Breast epithelium (tissue), 4 donors: ENCODE measurements around the gene CLDN12. TPM values are rescaled to one million over a fixed set of nuclear protein-coding genes. Genes with fewer than 3 reads are reported as not detected.

Source experiments
- DNase-seq, 2 donors: peaks; one replicate each; pipeline ENCODE4 v3.0.0-alpha.2; 2019; ENCODE audit warnings: low spot score in 2 of 2
- H3K27ac ChIP-seq, 2 donors: fragments of 200-600 bp; sonication (generic) in 1 of 2; one replicate each; pipeline ENCODE4 v1.5.1; 2016 to 2019; ENCODE audit warnings: mild to moderate bottlenecking in 1 of 2
- H3K27me3 ChIP-seq, 2 donors: fragments of 200-600 bp; sonication (generic) in 1 of 2; one replicate each; pipeline versions ENCODE4 v1.5.1 to v1.6.0; 2017 to 2019; ENCODE audit warnings: control low read depth in 1 of 2, mild to moderate bottlenecking in 1 of 2
- H3K36me3 ChIP-seq: fragments of 200-600 bp; one replicate; pipeline ENCODE4 v1.5.1; 2019
- H3K4me1 ChIP-seq, 2 donors: fragments of 200-600 bp; sonication (generic); one replicate each; pipeline ENCODE4 v1.5.1; 2016 to 2019; ENCODE audit warnings: control low read depth in 1 of 2
- H3K4me3 ChIP-seq, 3 donors: fragments of 200-600 bp; sonication (generic); 1 replicate in 2 of 3; 2 replicates in 1 of 3; pipeline ENCODE4 v1.5.1; 2016 to 2019; ENCODE audit warnings: mild to moderate bottlenecking in 3 of 3, moderate library complexity in 2 of 3
- H3K9me3 ChIP-seq, 2 donors: fragments of 200-600 bp; sonication (generic) in 1 of 2; one replicate each; pipeline ENCODE4 v1.5.1; 2016 to 2019; ENCODE audit warnings: control low read depth in 1 of 2
- POLR2A ChIP-seq: fragments of 450-650 bp; IDR thresholded peaks from one replicate; pipeline ENCODE4 v1.6.1; 2016; ENCODE audit warnings: antibody characterized with exemption, mild to moderate bottlenecking, moderate library complexity
- POLR2AphosphoS5 ChIP-seq, 3 donors: sonication (generic); formaldehyde crosslinking; IDR thresholded peaks; one replicate each; pipeline ENCODE4 v1.6.1; 2017; ENCODE audit warnings: antibody characterized with exemption in 3 of 3
- intact Hi-C: fragments of 100-400 bp; cut with DNase I; formaldehyde crosslinking; loops from one replicate; pipeline ENCODE4 v1.15.1; 2023; ENCODE audit warnings: low total_unique reads
- total RNA-seq, 3 donors: library from RNA; depleted of rRNA; stranded (reverse); fragments of >200 nt; gene quantifications; one replicate each; pipeline ENCODE4 v1.1.0, GENCODE V29; 2016
- TF ChIP-seq, protein P1 (sequence below), 3 donors: fragments of 450-650 bp; IDR thresholded peaks; one replicate each; pipeline ENCODE4 v1.5.1; 2016 to 2017; ENCODE audit warnings: antibody characterized with exemption in 3 of 3, mild to moderate bottlenecking in 3 of 3, moderate library complexity in 3 of 3

The CLDN12 gene
- total RNA-seq, 3 donors from 2014 or later, result 21.6 to 52.8 (median 43.3) TPM

DNA sequence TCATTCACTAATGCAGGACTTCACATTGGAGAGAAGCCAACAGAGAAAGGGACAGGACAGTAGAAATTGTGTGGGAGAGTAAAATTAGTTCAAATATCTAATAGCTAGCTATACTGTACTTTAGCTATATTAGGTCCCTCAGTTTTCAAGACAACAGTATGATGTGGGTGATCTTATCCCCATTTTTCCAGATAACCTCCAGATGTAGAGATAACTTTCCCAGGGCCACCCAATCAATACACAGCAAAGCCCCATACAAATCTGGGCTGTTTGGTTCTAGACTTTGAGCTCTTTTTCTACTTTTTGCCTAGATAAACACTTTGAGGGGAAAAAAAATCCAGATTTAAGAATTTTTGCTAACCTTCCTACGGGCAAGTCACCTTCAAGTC lies 482 bp upstream of the CLDN12 start:
- TF ChIP-seq, protein P1, sequence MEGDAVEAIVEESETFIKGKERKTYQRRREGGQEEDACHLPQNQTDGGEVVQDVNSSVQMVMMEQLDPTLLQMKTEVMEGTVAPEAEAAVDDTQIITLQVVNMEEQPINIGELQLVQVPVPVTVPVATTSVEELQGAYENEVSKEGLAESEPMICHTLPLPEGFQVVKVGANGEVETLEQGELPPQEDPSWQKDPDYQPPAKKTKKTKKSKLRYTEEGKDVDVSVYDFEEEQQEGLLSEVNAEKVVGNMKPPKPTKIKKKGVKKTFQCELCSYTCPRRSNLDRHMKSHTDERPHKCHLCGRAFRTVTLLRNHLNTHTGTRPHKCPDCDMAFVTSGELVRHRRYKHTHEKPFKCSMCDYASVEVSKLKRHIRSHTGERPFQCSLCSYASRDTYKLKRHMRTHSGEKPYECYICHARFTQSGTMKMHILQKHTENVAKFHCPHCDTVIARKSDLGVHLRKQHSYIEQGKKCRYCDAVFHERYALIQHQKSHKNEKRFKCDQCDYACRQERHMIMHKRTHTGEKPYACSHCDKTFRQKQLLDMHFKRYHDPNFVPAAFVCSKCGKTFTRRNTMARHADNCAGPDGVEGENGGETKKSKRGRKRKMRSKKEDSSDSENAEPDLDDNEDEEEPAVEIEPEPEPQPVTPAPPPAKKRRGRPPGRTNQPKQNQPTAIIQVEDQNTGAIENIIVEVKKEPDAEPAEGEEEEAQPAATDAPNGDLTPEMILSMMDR (IDR thresholded peaks at IDR 0.05), result no peak
- TF ChIP-seq POLR2A (no peak), POLR2AphosphoS5 (IDR thresholded peaks at IDR 0.05) (no peak)
- peaks cover 0 to 5% of the 10 kb centered on the region in 2 donors for H3K4me1 ChIP-seq
- no peaks in the 10 kb centered on the region for H3K27me3 ChIP-seq
- H3K4me3 ChIP-seq, result peak overlapping the region; percentile 62 to 75 (median 66)
- H3K9me3 ChIP-seq, result no peaks in the 10 kb centered on the region
- peak overlapping the region; percentile 94 to 97 for H3K27ac ChIP-seq
- no peak for DNase-seq
- H3K36me3 ChIP-seq, result no peaks in the 10 kb centered on the region
- intact Hi-C loops, result no loop called here

DNA sequence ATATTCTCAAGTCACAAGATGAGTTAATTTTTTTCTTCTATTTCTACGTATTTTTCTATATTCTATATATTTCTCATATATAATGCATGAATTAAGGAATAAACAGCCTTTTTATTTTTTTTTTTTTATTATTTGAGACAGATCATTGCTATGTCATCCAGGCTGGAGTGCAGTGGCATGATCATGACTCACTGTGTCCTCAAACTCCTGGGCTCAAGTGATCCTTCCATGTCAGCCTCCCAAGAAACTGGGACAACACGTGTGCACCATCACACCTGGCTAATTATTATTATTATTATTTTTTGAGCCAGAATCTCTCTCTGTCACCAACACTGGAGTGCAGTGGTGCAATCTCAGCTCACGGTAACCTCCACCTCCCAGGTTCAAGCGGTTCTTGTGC lies 1.5 kb downstream of the CLDN12 start:
- TF ChIP-seq, protein P1 (IDR thresholded peaks at IDR 0.05), result no peak
- TF ChIP-seq POLR2AphosphoS5 (IDR thresholded peaks at IDR 0.05) (no peak), POLR2A (no peak)
- intact Hi-C loops, result no loop called here
- H3K9me3 ChIP-seq, result no peaks in the 10 kb centered on the region
- no peaks in the 10 kb centered on the region for H3K27me3 ChIP-seq
- peak overlapping the region; percentile 94 to 97 for H3K27ac ChIP-seq
- DNase-seq, result no peak
- H3K4me1 ChIP-seq, result peaks cover 0 to 5% of the 10 kb centered on the region in 2 donors
- H3K36me3 ChIP-seq, result no peaks in the 10 kb centered on the region
- peak overlapping the region in 1 of 3 donors; percentile 75 for H3K4me3 ChIP-seq

DNA sequence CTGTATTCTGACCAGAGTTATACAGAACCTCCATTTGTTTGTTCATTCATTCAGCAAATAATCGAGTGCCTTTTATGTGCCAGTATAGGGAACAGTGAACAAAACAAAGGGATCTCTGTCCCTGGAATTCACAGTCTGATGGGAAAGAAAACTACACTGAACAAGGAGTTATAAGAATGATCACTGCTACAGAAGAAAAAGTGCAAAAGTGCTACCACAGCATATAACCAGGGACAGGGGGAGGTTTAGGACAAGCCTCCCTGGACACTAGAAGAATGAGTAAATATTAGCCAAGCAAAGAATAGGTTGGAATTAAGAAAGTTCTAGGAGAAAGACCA lies 4.2 kb downstream of the CLDN12 start:
- H3K4me3 ChIP-seq, result no peak overlapping the region
- no peaks in the 10 kb centered on the region for H3K27me3 ChIP-seq
- DNase-seq, result no peak
- H3K9me3 ChIP-seq, result no peaks in the 10 kb centered on the region
- peaks cover 0 to 5% of the 10 kb centered on the region in 2 donors for H3K4me1 ChIP-seq
- intact Hi-C loops, result no loop called here
- H3K27ac ChIP-seq, result peak overlapping the region; percentile 37 to 57
- TF ChIP-seq POLR2A (no peak), POLR2AphosphoS5 (IDR thresholded peaks at IDR 0.05) (no peak)
- TF ChIP-seq, protein P1 (IDR thresholded peaks at IDR 0.05), result no peak
- H3K36me3 ChIP-seq, result no peaks in the 10 kb centered on the region

DNA sequence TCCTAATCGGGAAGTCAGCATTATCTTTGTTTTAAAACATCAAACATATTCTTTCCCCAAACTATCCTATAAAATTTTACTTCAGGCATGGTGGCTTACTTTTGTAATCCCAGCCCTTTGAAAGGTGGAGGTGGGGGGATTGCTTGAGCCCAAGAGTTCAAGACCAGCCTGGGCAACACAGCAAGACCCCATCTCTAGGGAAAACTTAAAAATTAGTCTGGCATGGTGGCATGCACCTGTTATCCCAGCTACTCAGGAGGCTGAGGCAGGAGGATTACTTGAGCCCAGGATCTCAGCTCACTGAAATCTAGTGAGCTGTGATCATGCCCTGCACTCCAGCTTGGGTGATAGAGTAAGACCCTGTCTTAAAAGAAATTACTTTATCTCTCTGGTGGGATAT lies 4.9 kb downstream of the CLDN12 start:
- H3K27ac ChIP-seq, result peak overlapping the region in 1 of 2 donors; percentile 57
- peaks cover 0 to 5% of the 10 kb centered on the region in 2 donors for H3K4me1 ChIP-seq
- no peaks in the 10 kb centered on the region for H3K27me3 ChIP-seq
- TF ChIP-seq, protein P1 (IDR thresholded peaks at IDR 0.05), result no peak
- no peak for TF ChIP-seq POLR2AphosphoS5 (IDR thresholded peaks at IDR 0.05)
- no peak for TF ChIP-seq POLR2A
- H3K36me3 ChIP-seq, result no peaks in the 10 kb centered on the region
- no peaks in the 10 kb centered on the region for H3K9me3 ChIP-seq
- DNase-seq, result no peak
- no peak overlapping the region for H3K4me3 ChIP-seq
- intact Hi-C loops, result no loop called here

DNA sequence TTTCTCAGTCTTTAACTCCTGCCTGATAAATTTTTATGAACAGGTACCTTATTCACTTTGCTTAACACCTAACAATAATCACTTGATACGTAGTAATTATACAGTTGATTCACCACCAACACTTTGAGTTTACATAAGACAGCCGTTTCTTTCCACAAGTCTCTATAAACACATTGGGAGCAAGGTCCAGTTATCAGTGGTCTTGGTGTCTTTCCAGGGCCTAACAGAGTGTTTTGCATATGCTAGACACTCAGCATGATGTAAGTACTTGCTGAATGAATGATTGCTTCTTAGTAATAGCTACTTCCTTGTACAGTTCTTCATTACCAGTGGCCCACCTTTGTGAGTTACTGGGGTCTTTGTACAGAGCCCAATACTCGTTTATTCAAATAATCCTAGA lies 6.4 kb downstream of the CLDN12 start:
- TF ChIP-seq POLR2AphosphoS5 (IDR thresholded peaks at IDR 0.05), result no peak
- no peak for TF ChIP-seq POLR2A
- TF ChIP-seq, protein P1 (IDR thresholded peaks at IDR 0.05), result no peak
- Histone ChIP-seq H3K36me3 (no peaks in the 10 kb centered on the region), H3K27me3 (no peaks in the 10 kb centered on the region), H3K9me3 (no peaks in the 10 kb centered on the region), H3K27ac (peak overlapping the region in 1 of 2 donors; percentile 49), H3K4me1 (peaks cover 0 to under 1% of the 10 kb centered on the region in 2 donors), H3K4me3 (no peak overlapping the region)
- intact Hi-C loops, result no loop called here
- DNase-seq, result no peak
